ENCODE data around the gene ARGLU1. TPM values are rescaled to one million over a fixed set of nuclear protein-coding genes. Genes with fewer than 3 reads are reported as not detected.

Gene ARGLU1
- total RNA-seq, 1 donor from 2014 or later: 242 TPM

GRCh38 chr13:106595625-106596024 lies 27.7 kb upstream of the ARGLU1 start:
- no peak for TF ChIP-seq CTCF (IDR thresholded peaks at IDR 0.05; ENCODE audit: unreplicated experiment)
- Mint-ChIP-seq H3K4me1 (ENCODE audit: unreplicated experiment) (no peaks in the 10 kb centered on the region), H3K36me3 (ENCODE audit: low read depth, unreplicated experiment) (no peaks in the 10 kb centered on the region), H3K4me3 (ENCODE audit: unreplicated experiment) (no peak overlapping the region), H3K9me3 (ENCODE audit: unreplicated experiment) (no peaks in the 10 kb centered on the region), H3K27ac (ENCODE audit: unreplicated experiment) (no peak overlapping the region), H3K27me3 (ENCODE audit: unreplicated experiment) (peaks cover 9% of the 10 kb centered on the region)
- DNase-seq (ENCODE audit: low spot score): no peak

- Mint-ChIP-seq H3K27me3 (ENCODE audit: unreplicated experiment) (peaks cover 9% of the 10 kb centered on the region), H3K9me3 (ENCODE audit: unreplicated experiment) (no peaks in the 10 kb centered on the region), H3K27ac (ENCODE audit: unreplicated experiment) (no peak overlapping the region), H3K4me3 (ENCODE audit: unreplicated experiment) (no peak overlapping the region), H3K36me3 (ENCODE audit: low read depth, unreplicated experiment) (no peaks in the 10 kb centered on the region), H3K4me1 (ENCODE audit: unreplicated experiment) (no peaks in the 10 kb centered on the region)
- no peak for DNase-seq (ENCODE audit: low spot score)
- TF ChIP-seq CTCF (IDR thresholded peaks at IDR 0.05; ENCODE audit: unreplicated experiment): no peak
Observed at GRCh38 chr13:106594980-106595379, 27.0 kb upstream of the ARGLU1 start.

- no peaks in the 10 kb centered on the region for H3K9me3 Mint-ChIP-seq (ENCODE audit: unreplicated experiment)
- no peak for TF ChIP-seq CTCF (IDR thresholded peaks at IDR 0.05; ENCODE audit: unreplicated experiment)
Observed at GRCh38 chr13:106593132-106593531, 25.2 kb upstream of the ARGLU1 start.

GRCh38 chr13:106591299-106591698 lies 23.4 kb upstream of the ARGLU1 start:
- H3K4me3 Mint-ChIP-seq (ENCODE audit: unreplicated experiment): no peak overlapping the region
- peaks cover 10% of the 10 kb centered on the region for H3K36me3 Mint-ChIP-seq (ENCODE audit: low read depth, unreplicated experiment)
- DNase-seq (ENCODE audit: low spot score): no peak
- peaks cover 5% of the 10 kb centered on the region for H3K9me3 Mint-ChIP-seq (ENCODE audit: unreplicated experiment)
- H3K27me3 Mint-ChIP-seq (ENCODE audit: unreplicated experiment): peaks cover 10% of the 10 kb centered on the region
- H3K27ac Mint-ChIP-seq (ENCODE audit: unreplicated experiment): no peak overlapping the region
- no peaks in the 10 kb centered on the region for H3K4me1 Mint-ChIP-seq (ENCODE audit: unreplicated experiment)
- TF ChIP-seq CTCF (IDR thresholded peaks at IDR 0.05; ENCODE audit: unreplicated experiment): no peak

More at GRCh38 chr13:106593132-106593531, 25.2 kb upstream of the ARGLU1 start:
- no peak overlapping the region for H3K4me3 Mint-ChIP-seq (ENCODE audit: unreplicated experiment)
- H3K27ac Mint-ChIP-seq (ENCODE audit: unreplicated experiment): no peak overlapping the region
- DNase-seq (ENCODE audit: low spot score): no peak
- peaks cover 2% of the 10 kb centered on the region for H3K27me3 Mint-ChIP-seq (ENCODE audit: unreplicated experiment)
- H3K36me3 Mint-ChIP-seq (ENCODE audit: low read depth, unreplicated experiment): no peaks in the 10 kb centered on the region
- no peaks in the 10 kb centered on the region for H3K4me1 Mint-ChIP-seq (ENCODE audit: unreplicated experiment)

- DNase-seq (ENCODE audit: low spot score): no peak
- TF ChIP-seq CTCF (IDR thresholded peaks at IDR 0.05; ENCODE audit: unreplicated experiment): no peak
- Mint-ChIP-seq H3K27ac (ENCODE audit: unreplicated experiment) (no peak overlapping the region), H3K9me3 (ENCODE audit: unreplicated experiment) (peaks cover 12% of the 10 kb centered on the region), H3K36me3 (ENCODE audit: low read depth, unreplicated experiment) (peaks cover 20% of the 10 kb centered on the region), H3K4me3 (ENCODE audit: unreplicated experiment) (no peak overlapping the region), H3K4me1 (ENCODE audit: unreplicated experiment) (no peaks in the 10 kb centered on the region), H3K27me3 (ENCODE audit: unreplicated experiment) (peaks cover 12% of the 10 kb centered on the region)
Observed at GRCh38 chr13:106589716-106590115, 21.8 kb upstream of the ARGLU1 start.
